Measurements from ENCODE around the gene TSSC4.
A peak's percentile ranks its signal among the peaks of the same experiment; 100 is the strongest.

TSSC4 gene

GRCh38 chr11:2377511-2378443, 22.8 kb upstream of the TSSC4 start:
- peak overlapping the region; percentile 63 for H3K4me3 ChIP-seq (ENCODE audit: low read length)
- TF ChIP-seq ZNF274 (IDR thresholded peaks at IDR 0.05; ENCODE audit: low read depth, low read length), result no peak

- H3K4me3 ChIP-seq (ENCODE audit: low read length), result peak overlapping the region; percentile 63
- no peak for TF ChIP-seq ZNF274 (IDR thresholded peaks at IDR 0.05; ENCODE audit: low read depth, low read length)
Observed at GRCh38 chr11:2378527-2379210, 21.9 kb upstream of the TSSC4 start.

- no peak overlapping the region for H3K4me3 ChIP-seq (ENCODE audit: low read length)
- TF ChIP-seq ZNF274 (IDR thresholded peaks at IDR 0.05; ENCODE audit: low read depth, low read length), result no peak
Observed at GRCh38 chr11:2379466-2380174, 20.9 kb upstream of the TSSC4 start.

DNA sequence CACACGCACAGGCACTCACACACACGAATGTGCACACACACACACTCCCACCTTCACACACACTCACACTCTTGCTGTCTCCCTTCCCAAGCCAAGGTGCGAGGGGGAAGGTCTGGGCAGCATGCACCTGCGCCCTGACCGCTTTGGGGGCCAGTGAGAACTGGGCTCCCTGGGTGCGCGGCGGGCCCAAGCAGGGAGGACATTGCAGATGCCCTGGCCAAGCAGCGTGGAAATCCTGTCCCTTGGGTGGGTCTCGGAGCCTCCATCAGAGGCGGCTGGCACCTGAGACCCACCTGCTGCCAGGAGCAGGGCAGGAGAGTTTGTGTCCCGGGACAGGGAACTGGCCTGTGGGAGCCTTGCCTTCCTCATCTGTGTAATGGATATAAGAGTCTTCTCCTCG, 20.2 kb upstream of the TSSC4 start:
- H3K4me3 ChIP-seq (ENCODE audit: low read length), result no peak overlapping the region
- no peak for TF ChIP-seq ZNF274 (IDR thresholded peaks at IDR 0.05; ENCODE audit: low read depth, low read length)

DNA sequence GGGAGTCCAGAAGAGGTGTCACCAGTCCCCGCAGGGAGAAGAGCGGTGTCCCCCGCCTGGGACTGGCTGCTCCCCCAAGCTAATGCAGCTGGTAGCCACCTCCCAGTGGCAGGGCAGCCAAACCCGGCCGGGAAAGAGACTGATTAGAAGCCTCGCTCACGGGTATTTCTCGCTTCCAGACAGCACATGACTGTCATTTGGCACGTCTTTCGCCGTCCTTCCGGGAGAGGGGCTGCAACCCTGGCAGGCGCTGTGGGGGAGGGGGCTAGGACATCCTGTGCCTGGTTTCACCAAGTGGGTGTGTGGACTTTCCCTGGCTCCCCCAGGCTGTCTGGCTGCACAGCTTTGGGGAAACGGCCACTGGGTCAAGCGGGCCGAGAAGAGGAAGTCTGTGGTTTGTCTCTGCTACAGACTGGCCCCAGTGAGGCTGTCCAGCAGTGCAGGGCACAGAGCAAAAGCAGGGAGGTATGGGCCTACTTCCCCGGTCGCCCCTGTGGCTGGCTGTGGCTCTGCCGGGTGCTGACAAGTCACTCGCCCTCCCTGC, 19.7 kb upstream of the TSSC4 start:
- no peak overlapping the region for H3K4me3 ChIP-seq (ENCODE audit: low read length)
- no peak for TF ChIP-seq ZNF274 (IDR thresholded peaks at IDR 0.05; ENCODE audit: low read depth, low read length)

GRCh38 chr11:2381494-2382128, 18.9 kb upstream of the TSSC4 start:
- no peak overlapping the region for H3K4me3 ChIP-seq (ENCODE audit: low read length)
- no peak for TF ChIP-seq ZNF274 (IDR thresholded peaks at IDR 0.05; ENCODE audit: low read depth, low read length)

- no peak overlapping the region for H3K4me3 ChIP-seq (ENCODE audit: low read length)
- TF ChIP-seq ZNF274 (IDR thresholded peaks at IDR 0.05; ENCODE audit: low read depth, low read length), result no peak
Observed at GRCh38 chr11:2382129-2382517, 18.4 kb upstream of the TSSC4 start.

GRCh38 chr11:2382936-2383851, 17.4 kb upstream of the TSSC4 start:
- H3K4me3 ChIP-seq (ENCODE audit: low read length), result no peak overlapping the region
- TF ChIP-seq ZNF274 (IDR thresholded peaks at IDR 0.05; ENCODE audit: low read depth, low read length), result no peak

- H3K4me3 ChIP-seq (ENCODE audit: low read length), result peak overlapping the region; percentile 52; the same call in 1 of the 2 replicates
- no peak for TF ChIP-seq ZNF274 (IDR thresholded peaks at IDR 0.05; ENCODE audit: low read depth, low read length)
Observed at GRCh38 chr11:2383852-2384804, 16.4 kb upstream of the TSSC4 start.

DNA sequence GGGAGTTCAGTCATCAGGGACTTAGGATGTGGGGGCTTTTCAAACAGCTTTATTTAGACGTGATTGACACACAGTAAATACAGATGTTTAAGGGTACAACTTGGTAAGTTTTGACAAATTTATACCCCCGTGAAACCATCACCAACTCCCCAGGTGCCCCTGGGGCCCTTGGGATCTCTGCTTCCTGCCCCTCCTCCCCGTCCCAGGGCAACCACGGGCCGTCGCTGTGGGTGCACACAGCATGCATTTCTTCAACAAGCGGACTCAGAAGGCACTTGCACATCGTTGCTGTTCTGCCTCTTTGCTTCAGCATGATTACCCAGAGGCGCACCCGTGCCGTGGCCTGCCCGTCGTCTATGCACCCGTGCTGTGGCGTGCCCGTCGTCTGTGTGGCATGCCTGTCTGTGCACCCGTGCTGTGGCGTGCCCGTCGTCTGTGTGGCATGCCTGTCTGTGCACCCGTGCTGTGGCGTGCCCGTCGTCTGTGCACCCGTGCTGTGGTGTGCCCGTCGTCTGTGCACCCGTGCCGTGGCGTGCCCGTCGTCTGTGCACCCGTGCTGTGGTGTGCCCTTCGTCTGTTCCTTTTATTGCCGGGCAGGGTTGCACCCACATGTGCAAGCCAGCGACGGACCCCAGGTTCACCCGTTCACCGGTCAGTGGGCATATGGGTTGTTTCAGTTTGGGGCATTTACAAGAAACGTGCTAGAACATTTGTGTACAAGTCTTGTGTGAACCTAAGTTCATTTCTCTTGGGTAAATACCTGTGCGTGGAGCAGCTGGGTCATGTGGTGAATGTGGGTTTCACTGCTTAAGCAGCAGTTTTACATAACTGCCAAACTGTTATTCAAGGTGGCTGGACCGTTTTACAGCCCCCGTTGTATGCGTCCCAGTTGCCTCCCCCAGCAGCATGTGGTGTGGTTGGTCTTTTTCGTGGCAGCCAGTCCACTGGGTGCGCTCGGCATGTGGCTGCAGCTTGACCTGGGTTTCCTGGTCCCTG, 15.1 kb upstream of the TSSC4 start:
- H3K4me3 ChIP-seq (ENCODE audit: low read length), result peak overlapping the region; percentile 52; the same call in 1 of the 2 replicates

GRCh38 chr11:2386591-2386990, 14.0 kb upstream of the TSSC4 start:
- no peak for TF ChIP-seq ZNF274 (IDR thresholded peaks at IDR 0.05; ENCODE audit: low read depth, low read length)
- H3K4me3 ChIP-seq (ENCODE audit: low read length), result peak overlapping the region; percentile 21; the same call in 1 of the 2 replicates

More for the DNA sequence above, 15.1 kb upstream of the TSSC4 start:
- TF ChIP-seq ZNF274 (IDR thresholded peaks at IDR 0.05; ENCODE audit: low read depth, low read length), result no peak
